Activated CD4-positive, CD25-positive, alpha-beta regulatory T cell treated with anti-CD3 and anti-CD28 coated beads, Interleukin-2, amount 50 U/mL, for 16 hours (primary cell): ENCODE measurements around the gene PDGFRA.
A peak's percentile ranks its signal among the peaks of the same experiment; 100 is the strongest.
"Not testable (repeated sequence)": the region's sequence is repeated elsewhere in the genome, so short reads cannot be mapped to it uniquely, and the experiment has no call there.

Experiments used
- DNase-seq: peaks from one replicate; pipeline ENCODE4 v3.0.0-alpha.2; 2020; ENCODE audit warnings: low read depth, low spot score

Gene PDGFRA

DNA sequence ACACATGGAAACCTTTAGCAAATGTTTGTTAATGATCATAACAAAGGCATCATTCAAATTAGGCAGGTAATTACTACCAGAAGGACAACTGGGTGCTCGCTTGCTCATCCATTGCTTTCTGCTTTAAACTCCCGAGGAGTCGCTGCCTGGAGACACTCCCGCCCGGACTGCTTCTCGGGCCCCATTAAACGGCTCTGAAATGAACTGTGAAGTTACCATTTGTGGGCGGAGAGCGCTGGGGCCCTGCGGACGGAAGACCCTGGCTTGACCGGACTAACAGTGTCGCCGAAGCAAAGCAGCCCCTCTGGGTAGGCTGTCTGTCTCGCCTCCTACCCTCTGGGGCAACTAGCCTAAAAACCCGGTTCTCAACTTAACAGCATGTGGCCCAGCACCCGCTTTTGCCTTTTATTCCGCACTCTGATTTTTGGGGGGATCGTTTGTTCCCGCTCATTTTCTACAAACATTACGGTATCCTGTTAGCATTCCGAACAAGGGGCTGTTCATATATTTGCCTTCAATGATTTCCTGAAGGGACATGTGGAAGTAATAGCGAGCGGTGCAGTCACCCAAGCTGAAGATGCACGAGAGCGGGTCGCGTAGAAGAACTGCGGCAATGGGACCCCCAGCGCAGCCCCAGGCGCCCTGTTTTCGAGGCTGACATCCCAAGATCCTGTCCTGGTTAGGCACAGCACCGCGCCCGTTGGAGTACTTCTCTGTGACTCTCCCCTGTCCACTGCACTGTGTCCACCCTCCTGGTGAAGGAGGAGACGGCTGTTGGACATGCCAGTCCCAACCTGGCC, 1.6 kb upstream of the PDGFRA start:
- DNase-seq: no peak

DNA sequence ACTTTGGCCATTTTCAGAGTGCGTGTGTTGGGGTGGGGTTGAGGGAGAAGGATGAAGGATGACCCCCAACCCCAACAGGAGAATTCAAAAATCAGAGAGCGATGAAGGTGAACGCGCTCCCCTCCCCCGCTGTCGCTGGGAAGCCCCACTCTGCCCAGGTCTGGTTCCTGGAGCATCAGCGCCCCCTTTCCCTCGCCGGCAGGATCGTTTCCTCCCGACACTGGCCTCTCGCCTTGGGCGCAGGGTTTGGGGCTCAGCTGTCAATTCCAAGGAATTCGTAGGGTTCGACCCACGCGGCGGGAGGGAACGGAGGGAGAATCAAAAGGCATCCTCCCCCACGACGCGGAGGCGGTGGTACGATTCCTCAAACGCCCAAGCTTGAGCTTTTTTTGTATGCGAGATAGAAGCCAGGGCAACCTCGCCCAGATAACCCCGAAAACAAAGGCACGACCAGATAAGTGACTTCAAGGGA, 1.0 kb upstream of the PDGFRA start:
- DNase-seq: no peak

DNA sequence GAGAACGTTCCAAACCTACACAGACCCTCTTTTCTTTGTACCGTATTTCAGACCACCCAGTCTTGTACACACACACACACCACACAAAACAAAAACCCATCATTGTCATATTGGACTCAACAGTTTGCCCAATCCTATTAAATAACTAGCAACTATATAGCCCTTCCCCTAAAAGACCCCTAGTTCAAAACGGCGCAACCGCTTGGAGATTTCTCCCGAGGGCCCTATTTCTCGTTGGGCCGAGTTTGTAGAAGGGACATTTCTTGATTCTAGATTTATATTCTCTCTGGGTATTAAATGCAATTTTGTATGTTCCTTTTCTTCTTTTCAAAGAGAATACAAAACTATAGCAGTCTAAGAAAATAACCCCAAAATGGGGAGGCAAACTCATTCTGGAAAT, 547 bp upstream of the PDGFRA start:
- DNase-seq: no peak

DNA sequence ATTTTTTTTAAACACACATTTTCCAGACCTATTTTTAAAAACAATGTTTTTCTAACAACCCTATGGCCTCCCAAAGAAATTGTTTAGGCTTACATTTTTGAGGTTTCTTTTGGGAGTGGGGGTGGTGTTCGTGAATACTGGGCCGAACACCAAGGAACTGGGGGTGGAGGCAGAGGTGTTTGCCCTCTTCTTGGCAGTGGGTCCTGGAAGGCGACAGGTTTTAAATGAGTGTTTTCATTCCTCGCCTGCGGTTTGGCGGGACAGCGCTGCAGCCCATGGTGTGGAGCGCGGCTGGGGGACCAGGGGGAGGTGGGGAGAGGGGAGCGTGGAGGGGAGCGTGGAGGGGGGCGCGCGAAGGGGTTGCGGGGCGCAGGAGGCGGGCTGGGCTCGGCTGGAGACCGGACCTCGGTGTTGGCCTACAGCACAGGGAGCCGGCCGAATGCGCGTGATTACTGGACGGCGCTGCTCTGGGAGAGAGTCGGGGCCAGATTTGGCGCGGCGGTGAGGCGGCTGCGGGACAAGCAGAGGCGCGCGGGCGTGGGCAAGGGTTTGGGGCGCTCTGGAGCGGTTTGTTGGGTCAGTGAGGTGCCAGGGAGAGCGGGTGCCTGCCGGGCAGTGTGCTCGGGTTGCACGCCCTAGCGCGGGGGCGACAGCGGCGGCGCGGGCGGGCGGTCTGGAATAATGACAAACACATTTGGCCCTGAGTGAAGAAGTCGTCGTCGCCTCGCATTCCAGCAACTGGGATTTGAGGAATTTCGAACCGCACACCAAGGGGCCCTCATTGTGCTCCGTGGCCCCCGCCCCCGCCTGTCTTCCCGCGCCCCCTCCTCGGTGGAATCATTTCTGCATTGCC, 764 bp downstream of the PDGFRA start:
- no peak for DNase-seq

DNA sequence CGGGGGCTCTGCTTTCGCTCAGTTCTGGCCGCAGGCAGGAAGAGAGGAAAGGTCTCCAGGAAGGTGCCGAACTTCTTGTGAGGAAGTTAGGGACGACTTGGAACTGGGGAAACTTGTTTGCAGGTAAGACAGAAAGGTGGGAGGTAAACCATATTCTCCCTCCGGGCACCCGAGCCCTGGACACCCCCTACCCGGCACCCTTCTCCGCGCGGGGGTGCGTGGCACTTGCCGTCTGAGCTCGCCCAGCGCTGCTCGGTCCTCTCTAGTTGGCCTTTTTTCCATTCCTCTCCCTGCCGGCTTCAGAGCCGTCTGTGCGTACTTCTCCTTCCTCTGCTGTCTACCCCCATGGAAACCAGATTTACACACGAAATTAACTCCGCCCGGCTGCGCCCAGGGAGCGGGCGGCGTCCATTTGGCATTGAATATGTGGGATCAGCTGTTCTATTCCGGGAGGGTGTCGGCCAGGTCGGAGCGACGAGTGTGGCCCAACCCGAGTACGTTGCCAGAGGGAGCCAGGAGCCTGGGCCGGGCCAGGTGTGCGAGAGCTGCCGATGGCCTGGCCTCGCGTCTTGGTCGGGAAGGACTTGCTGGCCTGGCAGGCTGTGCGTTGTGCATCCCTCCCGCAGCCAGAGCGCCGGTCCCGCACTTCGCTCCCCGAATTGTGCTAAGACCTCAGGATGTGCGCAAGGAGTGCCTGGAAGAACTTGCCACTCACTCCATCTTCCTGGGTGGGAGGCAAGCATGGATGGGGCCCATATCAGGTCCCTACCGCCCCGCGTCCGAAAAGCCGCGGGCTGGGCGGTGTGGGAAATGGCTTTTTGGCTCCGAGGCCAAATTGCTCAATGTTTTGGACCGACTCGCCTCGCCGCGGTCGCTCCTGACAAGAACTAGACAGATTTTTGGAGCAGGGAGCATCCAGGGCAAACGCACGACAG, 1.7 kb downstream of the PDGFRA start:
- DNase-seq: no peak

DNA sequence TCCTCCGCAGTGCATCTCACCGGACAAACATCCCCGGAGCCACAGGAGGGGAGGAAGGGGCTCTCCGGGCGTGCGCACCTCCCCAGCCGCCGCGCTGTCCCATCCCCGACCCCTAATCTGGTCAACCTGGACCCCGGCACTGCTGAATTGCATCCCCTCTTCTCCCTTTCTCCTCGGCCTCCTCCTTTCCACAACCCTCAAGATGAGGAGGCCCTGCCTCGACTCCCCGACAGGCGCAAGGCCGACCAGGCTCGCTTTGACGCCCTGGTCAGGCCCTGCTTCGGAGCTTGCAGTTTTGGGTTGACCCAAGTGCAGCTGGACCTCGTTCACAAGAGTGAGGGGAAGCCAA, 2.3 kb downstream of the PDGFRA start:
- DNase-seq: no peak

DNA sequence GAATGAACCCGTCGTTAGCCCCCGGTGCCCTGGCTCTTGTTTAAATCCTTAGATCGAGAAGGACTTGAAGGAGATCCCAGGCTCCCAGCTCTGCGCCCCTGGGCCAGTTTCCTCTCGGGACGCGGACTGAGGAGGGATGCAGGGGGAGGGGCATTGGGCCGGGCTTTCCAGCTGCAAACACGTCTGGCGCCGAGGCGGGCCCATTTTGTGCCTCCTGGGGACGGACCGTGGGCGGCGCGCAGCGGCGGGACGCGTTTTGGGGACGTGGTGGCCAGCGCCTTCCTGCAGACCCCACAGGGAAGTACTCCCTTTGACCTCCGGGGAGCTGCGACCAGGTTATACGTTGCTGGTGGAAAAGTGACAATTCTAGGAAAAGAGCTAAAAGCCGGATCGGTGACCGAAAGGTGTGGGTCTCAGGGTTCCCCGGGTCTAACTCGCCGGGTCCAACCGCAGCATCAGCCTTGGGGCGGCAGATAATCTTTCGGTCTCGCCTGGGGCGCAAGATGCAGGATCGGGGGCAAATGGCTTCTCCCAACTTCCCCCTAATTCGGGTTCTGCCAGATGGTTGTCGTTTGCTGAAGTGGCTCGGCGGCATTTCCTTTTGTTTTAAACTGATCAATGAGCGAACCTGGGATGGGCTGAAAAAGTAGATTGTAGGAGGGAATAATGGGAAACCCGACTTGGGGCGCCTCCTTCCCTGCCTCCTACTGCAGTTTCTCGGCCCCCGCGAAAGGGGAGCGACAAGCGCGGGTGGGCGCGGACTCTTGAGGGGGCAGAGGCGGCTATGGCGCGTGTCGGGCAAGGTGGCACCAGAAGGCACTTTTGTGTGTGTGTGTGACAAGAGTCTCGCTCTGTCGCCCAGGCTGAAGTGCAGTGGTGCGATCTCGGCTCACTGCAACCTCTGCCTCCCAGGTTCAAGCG, 2.9 kb downstream of the PDGFRA start:
- no peak for DNase-seq

DNA sequence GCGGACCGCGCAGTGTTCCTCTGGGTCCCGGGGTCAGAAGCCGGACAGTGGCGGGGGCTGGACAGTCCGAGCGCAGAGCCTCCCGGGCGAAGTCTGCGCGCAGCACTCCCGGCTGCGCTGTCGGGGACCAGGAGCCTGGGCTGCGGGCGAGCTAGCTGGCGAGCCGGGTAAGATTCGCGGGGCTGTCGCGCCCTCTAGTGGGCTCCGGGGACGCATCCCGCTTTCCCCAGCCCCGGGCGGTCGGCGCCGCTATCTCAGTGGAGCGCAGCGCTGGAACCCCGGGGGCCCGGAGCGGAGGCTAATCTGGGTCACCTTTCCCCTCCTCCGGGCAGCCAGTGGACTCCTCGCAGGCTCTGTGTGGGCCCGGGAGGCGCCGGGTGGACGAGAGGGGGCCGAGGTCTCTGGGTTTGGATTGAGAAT, 4.2 kb downstream of the PDGFRA start:
- DNase-seq: peak; percentile 30

DNA sequence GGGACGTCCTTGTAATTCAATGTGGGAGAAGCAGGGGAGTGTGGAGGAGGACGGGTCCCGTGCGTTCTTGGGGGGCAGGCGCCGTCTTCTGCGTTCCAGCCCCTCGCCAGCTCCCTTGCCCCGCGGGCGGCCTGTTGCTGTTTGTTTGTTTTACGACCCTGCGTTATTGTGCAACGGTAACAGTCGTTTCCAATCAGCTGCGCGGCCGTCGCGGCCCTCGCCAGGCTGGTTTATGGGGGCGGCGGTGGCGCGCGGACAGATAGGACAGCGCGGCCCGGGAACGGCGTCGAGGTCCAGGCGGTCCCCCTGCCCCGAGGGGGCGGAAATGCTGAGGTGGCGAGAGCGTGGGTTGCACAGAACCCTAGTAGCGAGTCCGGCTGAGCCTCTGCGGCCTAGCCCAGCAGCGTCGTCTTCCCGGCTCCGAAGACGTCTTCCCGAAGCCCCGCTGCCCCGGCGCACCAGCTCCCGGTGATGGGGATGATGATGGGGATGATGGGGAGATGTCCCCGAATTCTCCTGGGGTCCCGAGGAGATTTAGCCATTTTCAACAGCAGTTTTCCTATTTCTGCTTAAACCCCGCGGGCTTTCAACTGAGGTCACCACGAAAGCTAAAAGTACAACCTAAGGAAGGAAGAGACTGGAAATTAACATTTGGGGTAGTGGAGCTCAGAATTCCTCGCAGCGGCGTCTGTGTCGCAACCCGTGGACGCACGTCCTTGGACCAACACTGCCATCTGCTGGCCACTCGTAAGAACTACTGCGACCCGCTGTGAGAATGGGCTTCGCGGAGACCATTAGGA, 4.8 kb downstream of the PDGFRA start:
- DNase-seq: peak; percentile 36

DNA sequence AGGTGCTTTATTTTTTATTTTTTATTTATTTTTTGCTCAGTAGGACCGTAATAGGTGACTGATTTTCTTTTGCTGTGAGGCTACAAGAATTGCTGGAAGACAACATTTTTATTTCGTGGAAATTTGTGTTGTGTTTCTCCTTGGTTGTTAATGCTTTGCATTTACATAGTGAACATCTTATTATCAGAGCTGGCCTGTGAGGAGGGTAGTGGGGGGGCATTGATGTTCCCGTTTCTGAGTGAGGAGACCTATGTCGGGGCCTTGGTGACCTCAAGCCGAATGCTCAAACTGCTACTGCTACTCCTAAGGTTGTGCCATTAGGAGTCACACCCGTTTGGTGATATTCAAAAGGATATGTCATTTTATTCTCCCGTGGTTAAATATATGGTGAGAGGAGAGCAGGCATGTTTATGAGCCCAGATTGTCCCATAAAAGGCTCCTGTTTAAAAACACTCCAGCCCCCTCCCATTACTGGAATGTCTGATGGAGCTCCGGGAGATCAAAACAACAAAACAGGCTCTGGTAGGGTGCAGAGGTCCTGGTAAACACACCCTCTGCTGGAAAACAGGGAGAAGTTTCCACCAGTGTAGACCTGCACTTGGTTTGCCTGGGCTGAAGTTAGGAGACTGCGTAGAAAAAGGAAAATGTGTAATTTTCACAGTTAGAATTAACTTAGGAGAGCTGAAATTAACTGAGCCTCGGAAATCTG, 5.6 kb downstream of the PDGFRA start:
- DNase-seq: no peak

DNA sequence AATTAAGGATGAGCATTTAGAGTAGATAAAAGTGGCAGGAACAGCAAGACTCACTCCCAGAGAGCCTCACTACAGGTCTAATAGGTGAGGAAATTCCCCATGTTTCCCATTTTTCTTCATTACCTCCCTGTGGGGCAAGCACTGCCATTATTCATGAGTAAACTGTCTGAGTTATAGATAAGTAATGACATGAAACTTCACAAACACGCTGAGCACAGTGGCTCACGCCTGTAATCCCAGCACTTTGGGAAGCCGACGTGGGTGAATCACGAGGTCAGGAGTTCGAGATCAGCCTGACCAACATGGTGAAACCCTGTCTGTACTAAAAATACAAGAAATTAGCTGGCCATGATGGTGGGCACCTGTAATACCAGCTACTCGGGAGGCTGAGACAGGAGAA, 7.2 kb downstream of the PDGFRA start:
- not testable (repeated sequence) for DNase-seq

DNA sequence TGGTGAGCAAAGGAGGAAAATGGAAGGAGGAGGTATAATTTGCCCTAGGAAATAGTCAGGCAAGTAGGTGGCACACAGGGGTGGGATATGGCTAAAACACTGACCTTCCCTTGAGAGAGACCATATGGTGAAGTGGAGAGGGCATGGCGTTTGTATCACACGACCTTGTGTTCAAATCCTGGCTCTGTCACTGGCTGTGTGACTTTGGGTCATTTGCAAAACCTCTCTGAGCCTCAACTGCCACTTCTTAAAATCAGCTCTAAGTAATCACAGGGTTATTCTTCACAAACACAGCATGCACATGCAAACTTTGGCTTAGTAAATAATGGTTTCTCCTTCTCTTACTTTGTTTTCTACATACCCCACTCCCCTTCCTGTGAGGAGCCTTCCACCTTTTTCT, 8.7 kb downstream of the PDGFRA start:
- no peak for DNase-seq

DNA sequence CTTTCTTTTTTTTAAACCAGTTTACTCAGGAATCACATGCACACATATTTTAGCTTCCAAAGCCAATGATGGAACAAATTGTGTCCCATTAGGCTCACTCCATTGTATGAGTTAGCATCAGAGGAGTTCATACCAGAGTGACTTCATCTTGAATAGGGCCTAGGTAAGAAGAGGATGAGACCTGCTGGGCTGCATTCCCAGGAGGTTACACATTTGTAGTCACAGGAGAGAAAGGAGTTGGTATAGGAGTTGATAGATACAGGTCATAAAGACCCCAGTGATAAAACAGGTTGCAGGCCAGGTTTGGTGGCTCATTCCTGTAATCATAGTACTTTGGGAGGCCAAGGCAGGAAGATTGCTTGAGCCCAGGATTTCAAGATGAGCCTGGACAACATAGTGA, 9.3 kb downstream of the PDGFRA start:
- DNase-seq: no peak

DNA sequence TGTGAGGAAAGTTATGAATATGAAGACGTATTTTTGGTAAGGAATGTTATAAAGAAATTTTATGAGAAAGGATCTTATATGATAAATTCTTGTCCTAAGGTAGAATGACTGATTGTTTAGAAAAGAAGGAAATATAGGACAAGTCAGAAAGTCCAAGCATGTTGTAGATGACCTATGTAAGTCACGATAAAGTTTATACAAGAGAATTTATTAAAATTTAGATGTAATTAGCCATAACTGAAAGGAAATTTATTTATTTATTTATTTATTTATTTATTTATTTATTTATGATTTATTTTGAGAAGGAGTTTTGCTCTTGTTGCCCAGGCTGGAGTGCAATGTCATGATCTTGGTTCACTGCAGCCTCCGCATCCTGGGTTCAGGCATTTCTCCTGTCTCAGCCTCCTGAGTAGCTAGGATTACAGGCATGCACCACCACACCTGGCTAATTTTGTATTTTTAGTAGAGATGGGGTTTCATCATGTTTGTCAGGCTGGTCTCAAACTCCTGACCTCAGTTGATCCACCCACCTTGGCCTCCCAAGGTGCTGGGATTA, 12.3 kb downstream of the PDGFRA start:
- not testable (repeated sequence) for DNase-seq

DNA sequence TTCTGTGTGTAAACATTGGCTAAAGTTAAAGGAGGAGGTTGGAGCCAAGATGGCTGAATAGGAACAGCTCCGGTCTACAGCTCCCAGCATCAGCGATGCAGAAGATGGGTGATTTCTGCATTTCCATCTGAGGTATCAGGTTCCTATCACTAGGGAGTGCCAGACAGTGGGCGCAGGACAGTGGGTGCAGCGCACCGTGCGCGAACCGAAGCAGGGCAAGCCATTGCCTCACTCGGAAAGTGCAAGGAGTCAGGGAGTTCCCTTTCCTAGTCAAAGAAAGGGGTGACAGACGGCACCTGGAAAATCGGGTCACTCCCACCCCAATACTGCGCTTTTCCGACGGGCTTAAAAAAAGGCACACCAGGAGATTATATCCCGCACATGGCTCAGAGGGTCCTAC, 14.4 kb downstream of the PDGFRA start:
- not testable (repeated sequence) for DNase-seq

DNA sequence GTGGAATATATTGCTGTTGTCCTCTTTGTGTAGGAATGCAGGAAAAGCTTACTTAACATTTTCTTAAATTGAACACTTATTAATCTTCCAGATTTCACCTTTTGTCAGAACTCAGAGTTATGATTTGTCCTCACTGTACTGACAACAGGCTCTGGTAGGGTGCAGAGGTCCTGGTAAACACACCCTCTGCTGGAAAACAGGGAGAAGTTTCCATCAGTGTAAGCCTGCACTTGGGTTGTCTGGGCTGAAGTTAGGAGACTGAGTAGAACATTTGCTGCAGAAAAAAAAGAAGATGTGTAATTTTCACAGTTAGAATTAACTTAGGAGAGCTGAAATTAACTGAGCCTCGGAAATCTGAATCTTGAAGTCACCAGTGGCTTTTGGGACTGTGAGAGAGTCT, 23.2 kb downstream of the PDGFRA start:
- DNase-seq: not testable (repeated sequence)

DNA sequence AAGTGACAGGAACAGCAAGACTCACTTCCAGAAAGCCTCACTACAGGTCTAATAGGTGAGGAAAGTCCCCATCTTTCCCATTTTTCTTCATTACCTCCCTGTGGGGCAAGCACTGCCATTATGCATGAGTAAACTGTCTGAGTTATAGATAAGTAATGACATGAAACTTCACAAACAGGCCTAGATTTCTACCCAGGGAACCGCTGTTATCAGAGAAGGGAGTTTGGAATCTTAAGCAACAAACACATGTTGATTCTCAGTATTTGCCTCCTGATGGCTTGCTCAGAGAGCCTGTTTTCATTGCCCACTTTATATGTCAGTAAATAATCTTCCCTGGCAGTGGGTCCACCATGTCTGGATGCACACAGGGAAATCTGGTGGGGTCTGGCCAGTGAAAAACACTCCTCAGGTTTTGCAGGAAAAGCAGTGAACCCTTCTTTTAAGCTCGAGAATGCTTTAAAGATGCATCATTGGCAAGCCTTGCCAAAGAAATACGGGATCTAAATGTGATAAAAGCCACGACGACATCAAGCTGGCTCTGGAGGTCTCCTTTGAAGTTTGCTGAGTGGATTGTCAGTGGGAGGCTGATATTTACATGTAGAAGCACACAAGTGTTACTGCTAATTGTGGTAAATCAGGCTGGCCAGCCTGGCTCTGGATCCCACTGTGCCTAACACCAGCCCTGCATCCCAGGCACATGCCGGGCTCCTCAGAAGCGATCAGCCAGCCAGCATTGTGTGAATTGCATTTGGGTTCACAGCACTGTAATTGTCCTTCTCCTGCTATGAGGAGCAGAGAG, 25.2 kb downstream of the PDGFRA start:
- DNase-seq: no peak

DNA sequence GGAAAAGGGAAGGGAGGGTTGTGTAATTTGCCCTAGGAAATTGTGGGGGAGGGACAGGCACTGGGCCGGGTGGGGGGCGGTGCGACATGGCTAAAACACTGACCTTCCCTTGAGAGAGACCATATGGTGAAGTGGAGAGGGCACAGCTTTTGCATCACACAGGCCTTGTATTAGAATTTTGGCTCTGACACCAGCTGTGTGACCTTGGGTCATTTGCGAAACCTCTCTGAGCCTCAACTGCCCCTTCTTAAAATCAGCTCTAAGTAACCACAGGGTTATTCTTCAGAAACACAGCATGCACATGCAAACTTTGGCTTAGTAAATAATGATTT, 25.8 kb downstream of the PDGFRA start:
- no peak for DNase-seq
